HG02970 (cell line): ENCODE data around the gene OR2V2.

Experiments used
- ATAC-seq: cut with Tn5 transposase; IDR thresholded peaks from one replicate; pipeline ENCODE4 v1.9.1; 2021; ENCODE audit warnings: mild to moderate bottlenecking, moderate library complexity, moderate number of reproducible peaks; ENCODE audit not compliant: unreplicated experiment, low FRiP score

Gene OR2V2

GRCh38 chr5:181204826-181205760, 57.7 kb downstream of the OR2V2 start, which contains the start of gene TRIM7:
Gene TRIM7 (minus strand): TSS chr5:181205196. CDS start chr5:181205110, 86 bp downstream.
- no peak for ATAC-seq

- no peak for ATAC-seq
These were observed 58.6 kb downstream of the OR2V2 start for GRCh38 chr5:181205761-181206649.

GRCh38 chr5:181207214-181207959, 60.0 kb downstream of the OR2V2 start:
- no peak for ATAC-seq

- no peak for ATAC-seq
These were observed 60.5 kb downstream of the OR2V2 start for GRCh38 chr5:181207960-181208253.
